ENCODE results near the gene HMX1. TPM values are rescaled to one million over a fixed set of nuclear protein-coding genes. Genes with fewer than 3 reads are reported as not detected.

The HMX1 gene
- total RNA-seq, 3 donors from 2014 or later, result not detected

- DNase-seq (ENCODE audit: low spot score in 2 of 2), result no peak
- TF ChIP-seq POLR2A (IDR thresholded peaks at IDR 0.05) (no peak), CTCF (IDR thresholded peaks at IDR 0.05) (no peak), POLR2AphosphoS5 (IDR thresholded peaks at IDR 0.05) (no peak)
- H3K27ac ChIP-seq, result no peak overlapping the region
- H3K9me3 ChIP-seq, result peaks cover 2 to 3% of the 10 kb centered on the region in 2 donors
- H3K27me3 ChIP-seq, result peaks cover 3 to 96% of the 10 kb centered on the region in 2 donors
- intact Hi-C loops (cut with DNase I; ENCODE audit: low total_unique reads), result no loop called here
- no peaks in the 10 kb centered on the region for H3K36me3 ChIP-seq
- no peaks in the 10 kb centered on the region for H3K4me1 ChIP-seq
- H3K4me3 ChIP-seq, result peak overlapping the region; percentile 24 to 49 (median 28)
These were observed 20.3 kb upstream of the HMX1 start for GRCh38 chr4:8891646-8892555.

- peaks cover 3 to 97% of the 10 kb centered on the region in 2 donors for H3K27me3 ChIP-seq
- no peaks in the 10 kb centered on the region for H3K36me3 ChIP-seq
- no peak overlapping the region for H3K27ac ChIP-seq
- H3K4me1 ChIP-seq, result no peaks in the 10 kb centered on the region
- intact Hi-C loops (cut with DNase I; ENCODE audit: low total_unique reads), result no loop called here
- peaks cover 4 to 5% of the 10 kb centered on the region in 2 donors for H3K9me3 ChIP-seq
- no peak for DNase-seq (ENCODE audit: low spot score in 2 of 2)
- TF ChIP-seq POLR2A (IDR thresholded peaks at IDR 0.05), result no peak
- TF ChIP-seq POLR2AphosphoS5 (IDR thresholded peaks at IDR 0.05), result no peak
- TF ChIP-seq CTCF (IDR thresholded peaks at IDR 0.05), result no peak
- no peak overlapping the region for H3K4me3 ChIP-seq
These were observed 19.6 kb upstream of the HMX1 start for GRCh38 chr4:8891255-8891645.

GRCh38 chr4:8888856-8889255 lies 17.2 kb upstream of the HMX1 start:
- TF ChIP-seq CTCF (IDR thresholded peaks at IDR 0.05) (no peak), POLR2A (IDR thresholded peaks at IDR 0.05) (no peak), POLR2AphosphoS5 (IDR thresholded peaks at IDR 0.05) (no peak)
- peaks cover 0 to 77% of the 10 kb centered on the region in 2 donors for H3K27me3 ChIP-seq
- H3K9me3 ChIP-seq, result peaks cover 4 to 5% of the 10 kb centered on the region in 2 donors
- intact Hi-C loops (cut with DNase I; ENCODE audit: low total_unique reads), result no loop called here
- no peak overlapping the region for H3K4me3 ChIP-seq
- no peak for DNase-seq (ENCODE audit: low spot score in 2 of 2)
- no peaks in the 10 kb centered on the region for H3K36me3 ChIP-seq
- H3K4me1 ChIP-seq, result no peaks in the 10 kb centered on the region
- H3K27ac ChIP-seq, result no peak overlapping the region

- Histone ChIP-seq H3K36me3 (no peaks in the 10 kb centered on the region), H3K9me3 (peaks cover 4 to 5% of the 10 kb centered on the region in 2 donors), H3K4me3 (no peak overlapping the region), H3K27me3 (peaks cover 0 to 57% of the 10 kb centered on the region in 2 donors), H3K4me1 (no peaks in the 10 kb centered on the region), H3K27ac (no peak overlapping the region)
- TF ChIP-seq POLR2A (IDR thresholded peaks at IDR 0.05) (no peak), CTCF (IDR thresholded peaks at IDR 0.05) (no peak), POLR2AphosphoS5 (IDR thresholded peaks at IDR 0.05) (no peak)
- intact Hi-C loops (cut with DNase I; ENCODE audit: low total_unique reads), result no loop called here
- DNase-seq (ENCODE audit: low spot score in 2 of 2), result no peak
These were observed 15.2 kb upstream of the HMX1 start for GRCh38 chr4:8886612-8887406.

Measured in breast epithelium (tissue), 4 donors.